Esophagus muscularis mucosa (tissue), 4 donors: ENCODE data around the gene CDC6. TPM values are rescaled to one million over a fixed set of nuclear protein-coding genes. Genes with fewer than 3 reads are reported as not detected.

Experiments used
- DNase-seq: peaks from one replicate; pipeline ENCODE4 v3.0.0-alpha.2; 2017; ENCODE audit errors: extremely low spot score
- H3K27ac ChIP-seq, 4 donors: fragments of 200-600 bp; sonication (generic); replicated peaks in 1 of 4; 1 replicate in 3 of 4; 2 replicates in 1 of 4; pipeline ENCODE4 v1.5.1; 2016 to 2019; ENCODE audit warnings: mild to moderate bottlenecking in 1 of 4
- H3K27me3 ChIP-seq, 4 donors: fragments of 200-600 bp; sonication (generic); one replicate each; pipeline versions ENCODE4 v1.5.1 to v1.6.0; 2016 to 2019
- H3K36me3 ChIP-seq, 4 donors: fragments of 200-600 bp; sonication (generic); one replicate each; pipeline ENCODE4 v1.5.1; 2016 to 2019
- H3K4me1 ChIP-seq, 4 donors: fragments of 200-600 bp; sonication (generic); one replicate each; pipeline ENCODE4 v1.5.1; 2016 to 2019
- H3K4me3 ChIP-seq, 4 donors: fragments of 200-600 bp; sonication (generic); 1 replicate in 2 of 4; 2 replicates in 2 of 4; pipeline ENCODE4 v1.5.1; 2016 to 2019; ENCODE audit warnings: mild to moderate bottlenecking in 4 of 4, moderate library complexity in 1 of 4
- H3K9me3 ChIP-seq, 4 donors: fragments of 200-600 bp; sonication (generic); 1 replicate in 3 of 4; 2 replicates in 1 of 4; pipeline ENCODE4 v1.5.1; 2016 to 2019
- CTCF ChIP-seq, 3 experiments: fragments of 200-600 bp in 2 of 3; fragments of 450-650 bp in 1 of 3; sonication (generic) in 2 of 3; IDR thresholded peaks; one replicate each; pipeline ENCODE4 v1.5.1; 2017 to 2019; ENCODE audit warnings: antibody characterized with exemption in 3 of 3, mild to moderate bottlenecking in 2 of 3, moderate library complexity in 1 of 3
- EP300 ChIP-seq: sonication (generic); formaldehyde crosslinking; IDR thresholded peaks from one replicate; pipeline ENCODE4 v1.6.1; 2017; ENCODE audit warnings: antibody characterized with exemption
- POLR2A ChIP-seq: fragments of 450-650 bp; IDR thresholded peaks from one replicate; pipeline ENCODE4 v1.6.1; 2017; ENCODE audit warnings: antibody characterized with exemption, moderate library complexity, mild to moderate bottlenecking, low read depth
- POLR2AphosphoS5 ChIP-seq, 2 donors: sonication (generic); formaldehyde crosslinking; IDR thresholded peaks; one replicate each; pipeline ENCODE4 v1.6.1; 2017; ENCODE audit warnings: antibody characterized with exemption in 2 of 2
- WGBS: methylation state at CpG from one replicate; pipeline ENCODE4 v1.1.5; 2018; 5-methylcytosine and 5-hydroxymethylcytosine counted together
- intact Hi-C: fragments of 100-400 bp; cut with DNase I; formaldehyde crosslinking; loops from one replicate; pipeline ENCODE4 v1.15.1; 2023
- total RNA-seq, 4 donors: library from RNA; depleted of rRNA; stranded (reverse); fragments of >200 nt; gene quantifications; one replicate each; pipeline versions ENCODE4 v1.1.0 to v1.2.1, GENCODE V29; 2016

The CDC6 gene
- total RNA-seq, 4 donors from 2014 or later: 0.32 to 0.83 (median 0.44) TPM

GRCh38 chr17:40335620-40336019 is 47.9 kb downstream of the CDC6 start:
- TF ChIP-seq POLR2AphosphoS5 (IDR thresholded peaks at IDR 0.05) (no peak), CTCF (IDR thresholded peaks at IDR 0.05) (no peak), EP300 (no peak), POLR2A (no peak)
- intact Hi-C loops: no loop called here
- Histone ChIP-seq H3K4me1 (peaks cover 84 to 100% (median 100%) of the 10 kb centered on the region in 4 donors), H3K36me3 (peaks cover 0 to 12% (median 2%) of the 10 kb centered on the region in 4 donors), H3K9me3 (no peaks in the 10 kb centered on the region), H3K4me3 (no peak overlapping the region), H3K27ac (peak overlapping the region; percentile 94 to 98 (median 96)), H3K27me3 (no peaks in the 10 kb centered on the region)
- whole genome bisulfite sequencing: 81% methylated on average over 8 of the region's 8 CpGs
- DNase-seq: no peak

DNA sequence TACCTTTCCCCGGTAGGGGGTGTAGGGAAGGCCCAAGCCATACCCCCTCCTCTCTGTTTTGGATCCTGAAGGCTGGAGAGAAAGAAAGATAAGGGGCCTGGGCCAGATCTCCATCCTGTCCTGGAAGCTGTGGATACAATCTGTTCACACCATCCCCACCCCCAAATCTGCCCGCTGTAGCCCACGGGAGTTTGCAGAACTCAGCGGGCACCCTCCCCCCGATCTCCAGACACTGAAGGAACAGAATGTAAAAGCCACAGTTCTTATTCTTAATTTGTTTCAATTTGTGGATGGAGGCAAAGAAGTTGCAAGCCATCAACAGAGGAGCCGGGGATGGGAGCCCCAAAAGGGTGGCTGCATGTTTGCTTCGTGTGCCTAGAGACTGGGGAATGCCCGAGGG is 49.7 kb downstream of the CDC6 start:
- Histone ChIP-seq H3K36me3 (peaks cover 0 to 7% (median 0%) of the 10 kb centered on the region in 4 donors), H3K27ac (peak overlapping the region; percentile 21 to 95 (median 34)), H3K4me3 (no peak overlapping the region), H3K9me3 (no peaks in the 10 kb centered on the region), H3K4me1 (peaks cover 72 to 89% (median 88%) of the 10 kb centered on the region in 4 donors), H3K27me3 (no peaks in the 10 kb centered on the region)
- WGBS: 83% methylated on average over 8 of the region's 8 CpGs
- intact Hi-C loops: no loop called here
- DNase-seq: no peak
- TF ChIP-seq POLR2AphosphoS5 (IDR thresholded peaks at IDR 0.05): no peak
- TF ChIP-seq CTCF (IDR thresholded peaks at IDR 0.05): no peak
- TF ChIP-seq EP300: no peak
- no peak for TF ChIP-seq POLR2A

DNA sequence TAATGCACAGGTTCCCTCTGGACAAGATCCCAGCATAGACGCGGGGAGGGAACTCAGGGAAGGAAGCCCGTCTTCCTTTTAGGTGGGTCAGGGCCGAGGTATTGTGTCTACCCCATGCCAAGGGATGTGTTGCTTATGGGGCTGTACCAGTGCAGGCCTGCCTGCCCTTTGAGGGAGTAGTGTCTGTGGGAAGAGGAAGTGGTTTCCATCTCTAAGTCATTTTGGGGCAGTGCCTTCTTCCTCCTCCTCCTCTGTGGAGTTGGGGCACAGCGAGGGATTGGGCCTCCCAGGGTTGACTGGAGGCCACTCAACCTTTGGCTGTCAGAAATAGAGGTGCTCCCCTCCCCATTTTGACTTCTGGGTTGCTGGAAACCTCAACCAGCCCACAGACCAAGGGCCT is 50.4 kb downstream of the CDC6 start:
- Histone ChIP-seq H3K9me3 (no peaks in the 10 kb centered on the region), H3K4me3 (no peak overlapping the region), H3K27ac (peak overlapping the region in 3 of 4 donors; percentile 29 to 51 (median 38)), H3K4me1 (peaks cover 65 to 87% (median 84%) of the 10 kb centered on the region in 4 donors), H3K36me3 (peaks cover 0 to 6% (median 0%) of the 10 kb centered on the region in 4 donors), H3K27me3 (no peaks in the 10 kb centered on the region)
- no peak for DNase-seq
- intact Hi-C loops: no loop called here
- TF ChIP-seq EP300 (no peak), POLR2A (no peak), CTCF (IDR thresholded peaks at IDR 0.05) (no peak), POLR2AphosphoS5 (IDR thresholded peaks at IDR 0.05) (no peak)
- 72% methylated on average over 4 of the region's 5 CpGs for WGBS

DNA sequence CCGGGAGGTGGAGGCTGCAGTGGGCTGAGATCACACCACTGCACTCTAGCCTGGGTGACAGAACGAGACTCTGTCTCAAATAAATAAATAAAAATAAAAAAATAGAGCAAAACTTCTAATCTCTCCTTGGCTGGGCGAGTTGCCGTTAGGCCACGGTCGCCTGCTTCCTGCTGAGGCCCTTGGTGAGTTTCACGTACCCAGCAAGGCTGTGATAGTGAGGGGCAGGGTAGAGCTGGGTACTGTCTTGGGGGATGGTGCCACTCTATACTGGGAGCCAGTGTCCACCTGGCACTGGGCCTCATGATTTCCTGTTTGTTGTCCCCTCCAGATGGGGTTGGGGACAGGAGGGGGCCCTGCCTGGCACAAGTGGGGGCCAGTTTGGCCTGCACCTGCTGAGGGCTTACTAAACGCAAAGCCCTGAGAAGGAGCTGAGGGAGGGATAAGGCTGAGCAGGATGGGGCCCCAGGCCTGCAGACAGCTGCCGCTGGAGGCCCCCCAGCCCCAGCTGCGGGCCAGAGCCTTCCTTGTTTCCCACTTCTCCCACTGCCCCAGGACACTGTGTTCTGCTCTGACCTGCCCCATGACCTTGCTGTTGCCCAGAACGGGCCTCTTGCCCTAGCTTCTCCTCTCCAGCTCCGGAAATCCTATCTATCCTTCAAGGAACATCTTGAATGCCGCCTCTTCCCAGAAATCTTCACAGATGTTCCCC is 51.4 kb downstream of the CDC6 start:
- DNase-seq: no peak
- Histone ChIP-seq H3K9me3 (no peaks in the 10 kb centered on the region), H3K4me1 (peaks cover 55 to 87% (median 84%) of the 10 kb centered on the region in 4 donors), H3K27me3 (no peaks in the 10 kb centered on the region), H3K27ac (peak overlapping the region; percentile 65 to 98 (median 96)), H3K36me3 (no peaks in the 10 kb centered on the region), H3K4me3 (no peak overlapping the region)
- 55% methylated on average over 12 of the region's 13 CpGs for WGBS
- TF ChIP-seq EP300: no peak
- no peak for TF ChIP-seq POLR2A
- no peak for TF ChIP-seq CTCF (IDR thresholded peaks at IDR 0.05)
- TF ChIP-seq POLR2AphosphoS5 (IDR thresholded peaks at IDR 0.05): no peak
- intact Hi-C loops: no loop called here
